Endothelial cell (in vitro differentiated cells): ENCODE data around the gene CECR2. TPM values are rescaled to one million over a fixed set of nuclear protein-coding genes. Genes with fewer than 3 reads are reported as not detected.

Source experiments
- DNase-seq: peaks from one replicate; pipeline ENCODE4 v3.0.0; 2021; ENCODE audit warnings: low spot score
- H3K27ac Mint-ChIP-seq: one replicate; pipeline ENCODE4 v1.8.0; 2021; ENCODE audit warnings: mixed read lengths, inconsistent platforms; ENCODE audit not compliant: unreplicated experiment
- H3K27me3 Mint-ChIP-seq: one replicate; pipeline ENCODE4 v1.8.0; 2021; ENCODE audit warnings: mild to moderate bottlenecking, moderate library complexity, mixed read lengths, inconsistent platforms; ENCODE audit not compliant: unreplicated experiment
- H3K36me3 Mint-ChIP-seq: one replicate; pipeline ENCODE4 v1.8.0; 2021; ENCODE audit warnings: mild to moderate bottlenecking, low read depth, mixed read lengths, inconsistent platforms; ENCODE audit not compliant: unreplicated experiment
- H3K4me1 Mint-ChIP-seq: one replicate; pipeline ENCODE4 v1.8.0; 2021; ENCODE audit warnings: mild to moderate bottlenecking, mixed read lengths, inconsistent platforms; ENCODE audit not compliant: unreplicated experiment
- H3K4me3 Mint-ChIP-seq: one replicate; pipeline ENCODE4 v1.8.0; 2021; ENCODE audit warnings: mild to moderate bottlenecking, mixed read lengths, inconsistent platforms; ENCODE audit not compliant: unreplicated experiment
- H3K9me3 Mint-ChIP-seq: one replicate; pipeline ENCODE4 v1.8.0; 2021; ENCODE audit warnings: mixed read lengths, inconsistent platforms; ENCODE audit not compliant: unreplicated experiment
- CTCF ChIP-seq: fragments of 200-600 bp; sonication (generic); IDR thresholded peaks from one replicate; pipeline ENCODE4 v1.5.0; 2021; ENCODE audit warnings: antibody characterized with exemption; ENCODE audit not compliant: unreplicated experiment
- total RNA-seq: library from RNA; stranded (reverse); fragmentation: NEBNext Ultra II Directional; extraction: Animal tissue kit (Norgen Biotek cat#: 25700); gene quantifications from one replicate; pipeline ENCODE4 v1.2.1, GENCODE V29; 2021; ENCODE audit not compliant: unreplicated experiment

The CECR2 gene
- total RNA-seq, 1 donor from 2014 or later: 65.3 TPM

GRCh38 chr22:17583151-17583550 lies 213.9 kb downstream of the CECR2 start:
- Mint-ChIP-seq H3K4me3 (no peak overlapping the region), H3K36me3 (no peaks in the 10 kb centered on the region), H3K9me3 (no peaks in the 10 kb centered on the region), H3K27ac (no peak overlapping the region), H3K4me1 (peaks cover 2% of the 10 kb centered on the region), H3K27me3 (peaks cover 6% of the 10 kb centered on the region)
- TF ChIP-seq CTCF: no peak
- no peak for DNase-seq

- peaks cover 16% of the 10 kb centered on the region for H3K36me3 Mint-ChIP-seq
- no peak for DNase-seq
Measured at GRCh38 chr22:17586831-17587440, 217.7 kb downstream of the CECR2 start.

DNA sequence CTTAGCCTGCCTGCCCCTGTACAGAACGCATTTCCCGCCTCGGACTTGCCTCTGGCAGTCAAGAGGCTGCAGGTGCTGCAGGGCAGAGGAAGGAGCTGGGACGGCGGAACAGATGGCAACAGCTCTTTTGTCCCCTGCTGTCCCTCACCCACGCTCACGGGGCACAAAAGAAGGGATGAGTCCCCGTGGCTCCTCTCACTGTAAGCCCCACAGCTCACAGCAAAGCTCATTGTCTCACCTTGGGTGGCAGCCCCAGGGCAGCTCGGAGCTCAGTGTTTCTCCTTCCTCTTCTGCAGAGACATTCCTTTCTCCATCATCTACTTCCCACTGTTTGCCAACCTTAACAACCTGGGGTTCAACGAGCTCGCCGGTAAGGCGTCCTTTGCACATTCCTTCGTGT lies 218.4 kb downstream of the CECR2 start:
- no peak for TF ChIP-seq CTCF
- Mint-ChIP-seq H3K36me3 (peaks cover 22% of the 10 kb centered on the region), H3K9me3 (no peaks in the 10 kb centered on the region), H3K27ac (no peak overlapping the region), H3K4me1 (no peaks in the 10 kb centered on the region), H3K4me3 (no peak overlapping the region), H3K27me3 (peaks cover 6% of the 10 kb centered on the region)
- DNase-seq: no peak

More at GRCh38 chr22:17586831-17587440, 217.7 kb downstream of the CECR2 start:
- H3K27ac Mint-ChIP-seq: no peak overlapping the region
- H3K9me3 Mint-ChIP-seq: no peaks in the 10 kb centered on the region
- no peak for TF ChIP-seq CTCF
- no peak overlapping the region for H3K4me3 Mint-ChIP-seq
- H3K27me3 Mint-ChIP-seq: peaks cover 9% of the 10 kb centered on the region
- H3K4me1 Mint-ChIP-seq: no peaks in the 10 kb centered on the region

- no peak for TF ChIP-seq CTCF
- Mint-ChIP-seq H3K36me3 (peaks cover 27% of the 10 kb centered on the region), H3K4me1 (no peaks in the 10 kb centered on the region), H3K4me3 (no peak overlapping the region), H3K9me3 (no peaks in the 10 kb centered on the region), H3K27me3 (peaks cover 6% of the 10 kb centered on the region), H3K27ac (no peak overlapping the region)
- DNase-seq: no peak
Measured at GRCh38 chr22:17588606-17589005, 219.3 kb downstream of the CECR2 start.

GRCh38 chr22:17589810-17590375 lies 220.6 kb downstream of the CECR2 start:
- H3K4me1 Mint-ChIP-seq: no peaks in the 10 kb centered on the region

More at GRCh38 chr22:17589810-17590375, 220.6 kb downstream of the CECR2 start:
- H3K4me3 Mint-ChIP-seq: no peak overlapping the region
- no peak overlapping the region for H3K27ac Mint-ChIP-seq
- peaks cover 36% of the 10 kb centered on the region for H3K36me3 Mint-ChIP-seq
- TF ChIP-seq CTCF: no peak
- no peaks in the 10 kb centered on the region for H3K9me3 Mint-ChIP-seq
- peaks cover 3% of the 10 kb centered on the region for H3K27me3 Mint-ChIP-seq
- DNase-seq: no peak
